GM18511 (cell line): Measurements from ENCODE around the gene OR10H2.
"Not testable (repeated sequence)": the region's sequence is repeated elsewhere in the genome, so short reads cannot be mapped to it uniquely, and the experiment has no call there.

ENCODE experiments used
- ATAC-seq: cut with Tn5 transposase; IDR thresholded peaks from one replicate; pipeline ENCODE4 v1.9.1; 2021; ENCODE audit warnings: mild to moderate bottlenecking, moderate library complexity; ENCODE audit not compliant: unreplicated experiment

Gene OR10H2

GRCh38 chr19:15759962-15760565 is 32.2 kb downstream of the OR10H2 start:
- no peak for ATAC-seq

DNA sequence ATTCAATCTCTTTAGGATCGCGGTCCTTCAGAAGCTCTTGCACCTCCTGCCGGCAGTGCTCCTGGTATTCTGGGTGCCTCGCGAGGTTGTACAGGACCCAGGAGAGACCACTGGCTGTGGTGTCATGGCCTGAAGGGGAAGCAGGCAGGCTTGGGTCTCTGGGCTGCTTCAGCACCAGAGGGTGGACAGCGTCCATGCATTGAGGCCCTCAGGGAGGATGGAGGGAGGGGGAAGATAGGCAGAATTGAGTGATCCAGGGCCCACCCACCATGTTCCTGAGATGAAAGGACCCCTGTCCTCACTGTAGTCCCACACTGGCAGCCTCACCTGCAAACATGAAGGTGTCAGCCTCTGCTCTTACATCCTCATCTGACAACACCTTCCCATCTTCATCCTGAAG is 41.8 kb downstream of the OR10H2 start:
- ATAC-seq, result no peak

DNA sequence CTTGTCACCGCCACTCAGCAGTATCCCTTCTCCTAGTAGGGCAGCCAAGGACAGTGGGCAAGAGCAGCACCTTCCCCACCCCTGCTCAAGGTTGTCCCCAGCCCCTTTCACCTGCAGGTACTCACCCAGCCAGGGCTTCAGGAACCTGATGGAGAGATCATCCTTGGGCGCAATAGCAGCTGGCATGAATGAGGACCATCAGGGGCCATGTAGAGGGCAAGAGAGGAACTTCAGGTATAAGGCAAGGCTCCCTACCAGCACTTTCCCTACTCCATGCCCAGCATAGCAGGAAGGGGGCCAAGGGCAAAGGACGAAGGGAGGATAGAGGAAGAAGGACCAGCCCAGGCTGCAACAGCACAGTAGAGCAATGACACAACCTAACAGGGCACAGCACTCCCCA is 46.3 kb downstream of the OR10H2 start:
- ATAC-seq, result not testable (repeated sequence)

GRCh38 chr19:15775249-15775648 is 47.4 kb downstream of the OR10H2 start:
- ATAC-seq, result no peak

- ATAC-seq, result no peak
Observed at GRCh38 chr19:15776264-15776663, 48.4 kb downstream of the OR10H2 start.

DNA sequence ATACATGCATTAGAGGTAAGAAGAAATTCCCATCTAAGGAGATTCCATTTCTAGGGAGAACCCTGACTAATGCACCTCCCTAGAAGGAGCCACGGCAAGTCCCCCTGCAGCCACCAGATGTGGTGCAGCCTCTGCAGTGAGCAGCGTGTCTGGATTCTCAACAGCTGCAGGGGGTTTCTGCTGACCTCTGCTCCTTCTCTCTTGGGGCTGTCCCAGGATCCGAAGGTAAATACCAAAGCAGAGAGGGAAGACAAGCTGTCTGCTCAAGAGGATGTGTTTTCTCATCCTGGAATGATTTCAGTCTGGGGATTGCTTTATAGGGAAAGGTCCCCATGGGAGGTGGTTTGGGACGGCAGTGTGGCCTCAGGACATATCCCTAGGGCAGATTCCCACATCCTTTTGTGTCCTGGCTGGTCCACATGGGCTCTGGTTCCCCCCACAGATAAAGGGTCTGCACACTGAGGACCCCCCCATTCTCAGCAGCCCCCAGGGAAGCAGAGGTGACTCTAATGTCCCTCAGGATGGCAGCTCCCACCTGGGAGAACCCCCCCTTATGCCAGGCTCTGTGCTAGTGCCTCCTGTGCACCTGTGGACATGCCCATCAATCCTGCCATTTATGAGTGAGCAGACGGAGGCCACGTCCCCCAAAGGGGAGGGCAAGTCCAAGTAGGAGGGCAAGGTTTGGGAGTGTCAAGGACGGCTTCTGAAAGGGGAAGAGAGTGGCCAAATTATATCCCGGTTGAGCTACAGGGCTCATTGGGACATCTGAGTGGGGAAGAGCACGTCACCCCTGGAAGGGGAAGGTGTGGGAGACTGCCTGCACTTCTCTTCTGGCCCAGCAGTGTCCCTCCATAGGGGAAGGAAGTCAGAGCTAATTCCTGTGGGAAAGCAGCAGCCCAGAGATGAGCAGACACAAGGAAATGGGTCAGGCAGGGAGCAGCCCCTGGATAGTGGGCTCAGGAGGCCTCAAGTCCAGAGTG is 49.5 kb downstream of the OR10H2 start:
- ATAC-seq, result no peak
